ENCODE results near the gene LIMD2.

GRCh38 chr17:63680700-63681099, 19.2 kb downstream of the LIMD2 start:
- TF ChIP-seq CTCF (IDR thresholded peaks at IDR 0.05 in 4 of 5, conservative IDR thresholded peaks at IDR 0.05 in 1 of 5) (no peak), POLR2A (IDR thresholded peaks at IDR 0.05) (no peak)
